Fibroblast of skin of abdomen (primary cell): Measurements from ENCODE around the gene TP53RK.

Experiments
- DNase-seq: peaks from one replicate; pipeline ENCODE4 v3.0.0-alpha.2; 2013

The TP53RK gene

DNA sequence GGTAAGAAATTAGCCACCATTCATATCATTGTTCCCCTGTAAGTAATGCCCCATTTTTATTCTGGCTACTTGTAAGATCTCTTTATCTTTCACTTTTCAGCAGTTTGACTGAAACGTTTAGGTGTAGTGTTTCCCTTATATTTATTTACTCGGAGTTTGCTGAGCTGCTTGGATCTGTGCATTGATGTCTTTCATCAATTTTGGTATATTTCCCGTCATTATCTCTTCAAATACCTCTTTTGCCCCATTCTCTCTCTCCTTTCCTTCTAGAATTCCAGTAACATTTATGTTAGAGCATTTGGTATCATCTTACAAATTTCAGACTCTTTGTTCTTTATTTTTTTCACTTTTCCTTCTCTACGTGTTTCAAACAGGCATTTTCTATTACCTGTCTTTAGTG, 28.8 kb downstream of the TP53RK start:
- no peak for DNase-seq

- no peak for DNase-seq
These were observed 31.6 kb downstream of the TP53RK start for GRCh38 chr20:46657618-46658017.

DNA sequence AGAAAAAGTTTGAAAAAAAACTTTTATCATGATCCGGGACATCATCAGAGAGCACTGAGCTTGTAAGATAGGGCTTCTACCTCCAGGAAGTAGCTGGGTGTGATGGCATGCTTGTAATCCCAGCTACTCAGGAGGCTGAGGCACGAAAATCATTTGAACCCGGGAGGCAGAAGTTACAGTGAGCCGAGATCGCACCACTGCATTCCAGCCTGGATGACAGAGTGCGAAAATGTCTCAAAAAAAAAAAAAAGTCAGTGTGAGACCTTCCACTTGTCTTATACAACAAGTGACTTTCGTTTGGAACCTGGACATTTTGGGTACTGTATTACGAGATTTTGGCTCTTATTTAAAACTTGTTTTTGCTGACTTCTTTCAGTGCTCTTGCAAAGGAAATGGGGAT, 32.1 kb downstream of the TP53RK start:
- no peak for DNase-seq

DNA sequence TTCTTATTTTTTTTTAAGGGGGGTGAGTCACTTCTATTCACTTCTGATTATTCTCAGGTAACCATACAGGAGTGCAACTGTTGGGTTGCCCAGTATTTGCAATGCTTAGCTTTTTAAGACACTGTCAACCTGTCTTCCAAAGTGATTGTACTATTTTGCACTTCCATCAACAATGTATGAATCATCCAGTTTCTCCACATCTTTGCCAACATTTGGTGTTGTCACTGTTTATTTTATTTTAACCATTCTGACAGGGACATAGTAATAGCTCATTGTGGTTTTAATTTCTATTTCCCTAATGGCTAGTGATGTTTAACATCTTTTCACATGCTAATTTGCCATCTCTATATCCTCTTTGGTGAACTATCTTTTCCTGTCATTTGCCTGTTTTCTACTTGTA, 36.5 kb downstream of the TP53RK start:
- no peak for DNase-seq

GRCh38 chr20:46651091-46651962, 37.9 kb downstream of the TP53RK start, which contains the start of gene SLC13A3:
TSS of gene SLC13A3 (minus strand) at chr20:46651459. CDS start at chr20:46651421, 38 bp downstream.
- no peak for DNase-seq

DNA sequence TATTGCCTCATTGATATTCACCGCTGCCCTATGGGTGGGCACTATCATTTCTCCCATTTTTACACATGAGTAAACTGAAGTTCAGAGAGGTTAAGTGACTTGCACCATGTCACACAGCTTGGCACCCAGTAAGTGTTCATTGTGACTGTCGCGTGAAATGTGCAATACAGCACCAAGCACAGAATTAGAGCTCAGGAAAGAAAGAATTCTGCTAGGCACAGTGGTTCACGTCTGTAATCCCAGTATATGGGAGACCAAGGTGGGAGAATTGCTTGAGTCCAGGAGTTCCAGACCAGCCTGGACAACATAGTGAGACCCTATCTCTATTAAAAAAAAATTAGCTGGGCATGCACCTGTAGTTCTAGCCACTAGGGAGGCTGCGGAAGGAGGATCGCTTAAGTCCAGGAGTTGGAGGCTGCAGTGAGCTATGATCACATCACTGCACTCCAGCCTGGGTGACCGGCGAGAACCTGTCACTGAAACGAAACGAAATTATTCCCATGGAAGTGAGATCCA, 38.6 kb downstream of the TP53RK start:
- DNase-seq = no peak

GRCh38 chr20:46649965-46650542, 39.2 kb downstream of the TP53RK start:
- DNase-seq = no peak

DNA sequence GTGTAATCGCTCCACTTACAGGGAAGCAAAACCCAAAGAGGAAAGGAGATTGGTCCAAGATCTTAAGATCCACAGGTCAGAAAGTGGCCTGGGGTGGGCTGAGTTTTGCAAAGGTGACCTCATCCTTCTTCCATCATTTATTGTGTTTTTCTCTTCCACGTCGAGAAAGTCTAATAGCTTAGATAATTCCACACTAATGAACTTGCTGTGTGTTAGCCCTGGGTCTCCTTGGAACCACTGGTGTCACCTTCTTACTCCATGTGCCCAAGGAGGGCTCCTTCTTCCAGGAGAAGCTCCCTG, 39.6 kb downstream of the TP53RK start:
- no peak for DNase-seq

DNA sequence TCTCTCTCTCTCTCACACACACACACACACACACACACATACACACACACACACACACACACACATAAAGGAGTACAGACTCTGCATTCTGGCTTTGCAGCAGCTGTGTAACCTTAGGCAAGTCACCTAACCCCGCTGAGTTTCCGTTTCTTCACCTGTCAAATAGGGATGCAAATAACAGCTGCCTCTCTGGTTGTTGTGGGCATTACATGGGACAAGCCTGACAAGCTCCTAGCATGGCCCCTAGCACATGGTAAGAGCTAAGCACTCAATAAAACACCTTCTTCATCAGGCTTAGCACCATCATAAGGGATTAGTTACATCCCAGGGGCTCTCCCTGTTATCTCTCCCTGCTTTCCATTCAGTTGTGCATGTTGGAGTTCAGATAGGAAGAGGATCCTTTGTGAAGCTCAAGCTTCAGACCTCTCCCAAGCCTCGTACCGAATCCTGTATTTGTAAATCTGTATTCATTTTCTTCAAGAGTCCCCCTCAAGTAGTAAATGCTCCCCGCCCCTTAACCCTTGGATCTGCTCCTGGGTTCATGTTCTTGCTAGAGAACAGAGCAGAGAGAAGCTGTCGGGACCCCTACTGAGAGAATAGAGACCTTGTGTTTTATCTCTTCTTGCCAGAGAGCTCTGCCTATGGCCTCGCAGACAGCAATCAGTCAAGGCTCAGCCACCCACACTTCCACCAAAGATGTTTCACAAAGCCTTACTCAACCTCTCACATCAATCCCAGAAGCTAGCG, 40.2 kb downstream of the TP53RK start:
- DNase-seq = no peak

DNA sequence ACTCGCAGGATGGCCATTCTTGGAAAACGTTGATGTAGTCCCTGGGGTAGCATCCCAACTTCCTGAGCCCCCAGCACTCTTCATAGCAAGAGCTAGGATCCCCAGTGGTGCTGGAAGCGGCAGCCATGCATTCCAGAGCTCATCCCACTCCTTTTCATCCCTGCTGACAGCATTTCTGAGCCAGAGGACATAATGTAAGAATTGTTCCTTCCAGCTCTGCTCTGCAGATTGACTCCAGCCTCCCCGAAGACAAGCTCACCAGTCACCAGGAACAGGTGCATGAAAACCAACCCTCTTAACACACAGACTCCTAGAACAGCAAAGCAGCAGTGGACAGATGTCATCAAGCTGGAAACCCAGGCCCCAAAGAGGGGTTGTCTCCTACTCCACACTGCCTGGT, 41.8 kb downstream of the TP53RK start:
- no peak for DNase-seq

- no peak for DNase-seq
These were observed 42.4 kb downstream of the TP53RK start for GRCh38 chr20:46646659-46647380.

DNA sequence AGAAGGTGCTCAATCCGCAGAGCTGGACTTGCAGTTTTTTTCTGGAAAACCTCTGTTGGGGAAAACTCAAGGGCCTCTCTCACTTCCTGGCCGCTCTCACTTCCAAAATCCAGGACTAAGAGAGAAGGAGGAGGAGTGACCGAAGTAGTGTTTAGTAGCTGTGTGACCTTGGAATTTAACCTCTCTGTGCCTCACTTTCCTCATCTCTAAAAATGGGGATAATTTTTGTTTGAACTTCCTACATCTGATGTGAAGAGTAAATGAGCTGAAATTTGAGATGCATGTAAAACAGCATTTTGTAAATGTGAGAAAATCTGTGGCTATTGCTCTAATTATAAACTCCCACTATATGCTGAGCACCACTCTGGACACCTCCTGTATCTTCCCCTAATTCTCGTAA, 43.1 kb downstream of the TP53RK start:
- DNase-seq = no peak

DNA sequence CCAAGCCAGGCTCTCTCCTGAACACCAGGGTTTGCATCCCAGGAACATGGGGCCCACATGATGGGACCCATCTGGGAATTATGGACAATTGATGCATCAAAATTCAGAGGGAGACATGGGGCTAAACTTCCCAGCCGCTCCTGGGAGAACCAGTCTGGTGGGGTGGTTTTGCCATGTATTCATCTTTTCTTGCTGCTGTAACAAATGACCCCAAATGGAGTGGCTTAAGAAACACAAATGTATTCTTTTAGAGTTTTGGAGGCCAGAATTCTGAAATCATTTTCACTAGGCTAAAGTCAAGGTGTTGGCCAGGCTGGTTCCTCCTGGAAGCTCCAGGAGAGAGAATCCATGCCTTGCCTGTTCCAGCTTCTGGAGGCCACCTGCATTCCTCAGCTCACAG, 44.5 kb downstream of the TP53RK start:
- no peak for DNase-seq

DNA sequence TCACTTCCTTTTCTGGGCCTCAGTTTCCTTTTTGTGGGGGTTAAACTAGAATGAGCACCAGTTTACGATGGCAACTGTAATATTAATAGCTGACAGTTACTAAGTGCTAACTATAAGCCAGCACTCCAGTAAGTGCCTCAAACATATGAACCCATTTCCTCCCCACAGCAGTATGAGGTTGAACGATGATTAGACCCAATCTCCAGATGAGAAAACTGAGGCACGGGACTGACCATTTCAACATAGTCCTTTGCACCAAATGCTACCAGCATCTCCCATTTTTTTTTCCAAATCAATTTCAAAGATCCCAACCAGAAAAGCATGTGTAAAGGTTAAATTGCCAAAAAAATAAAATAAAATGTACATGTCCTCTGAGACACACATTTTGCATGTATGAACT, 45.1 kb downstream of the TP53RK start:
- DNase-seq = no peak

GRCh38 chr20:46642969-46643343, 46.3 kb downstream of the TP53RK start:
- no peak for DNase-seq

DNA sequence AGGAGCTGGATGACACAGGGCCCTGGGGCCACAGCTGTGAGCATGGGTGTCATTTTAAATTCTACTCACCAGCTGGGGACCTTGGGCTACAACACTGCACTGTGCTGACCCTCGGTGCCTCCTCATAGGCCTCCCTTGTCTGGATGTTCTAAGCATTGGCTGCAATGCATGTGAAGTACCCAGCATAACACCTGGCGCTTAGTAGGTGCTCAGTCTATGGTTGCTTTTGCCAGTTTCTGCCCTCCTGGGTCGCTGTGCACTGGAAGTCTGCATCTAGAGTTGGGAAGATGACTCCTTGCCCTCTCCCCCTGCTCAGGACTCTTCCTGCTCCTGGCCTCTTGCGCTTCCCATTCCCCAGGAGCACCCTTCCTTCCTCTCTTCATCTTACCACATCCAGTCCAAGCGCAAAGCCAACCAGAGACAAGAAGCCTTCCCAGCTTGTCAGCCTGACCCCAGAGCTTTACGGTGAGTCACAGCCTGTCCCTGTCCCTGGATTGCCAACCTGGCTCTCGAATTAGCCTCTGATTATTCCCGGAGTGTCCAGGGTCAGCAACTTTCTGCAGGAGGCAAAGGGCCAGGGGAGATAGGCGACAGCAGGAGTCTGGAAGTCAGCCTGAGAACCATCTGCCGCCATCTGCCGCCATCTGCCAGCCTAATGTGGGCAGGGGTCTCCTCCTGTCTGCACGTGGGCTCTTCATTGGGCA, 46.8 kb downstream of the TP53RK start:
- no peak for DNase-seq

DNA sequence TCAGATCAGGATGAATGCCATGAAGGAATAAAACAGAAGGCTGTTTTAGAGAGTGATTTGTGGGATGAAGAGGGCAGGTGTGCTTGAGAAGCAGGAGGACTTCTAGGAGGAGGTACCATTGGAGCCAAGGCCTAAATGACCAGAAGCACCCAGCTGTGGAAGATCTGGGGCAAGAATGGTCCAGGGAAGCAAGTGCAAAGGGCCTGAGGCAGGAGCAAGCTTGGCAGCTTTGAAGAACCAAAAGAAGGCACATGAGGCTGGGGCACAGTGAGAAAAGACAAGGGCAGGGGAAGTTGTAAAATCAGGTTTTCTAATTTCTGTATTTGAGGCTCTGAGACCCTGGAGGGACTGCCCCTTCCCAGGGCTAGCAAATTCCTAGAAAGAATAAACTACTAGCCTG, 47.8 kb downstream of the TP53RK start:
- no peak for DNase-seq

- no peak for DNase-seq
These were observed 48.5 kb downstream of the TP53RK start for GRCh38 chr20:46640536-46641311.

- no peak for DNase-seq
These were observed 49.2 kb downstream of the TP53RK start for GRCh38 chr20:46640044-46640443.

DNA sequence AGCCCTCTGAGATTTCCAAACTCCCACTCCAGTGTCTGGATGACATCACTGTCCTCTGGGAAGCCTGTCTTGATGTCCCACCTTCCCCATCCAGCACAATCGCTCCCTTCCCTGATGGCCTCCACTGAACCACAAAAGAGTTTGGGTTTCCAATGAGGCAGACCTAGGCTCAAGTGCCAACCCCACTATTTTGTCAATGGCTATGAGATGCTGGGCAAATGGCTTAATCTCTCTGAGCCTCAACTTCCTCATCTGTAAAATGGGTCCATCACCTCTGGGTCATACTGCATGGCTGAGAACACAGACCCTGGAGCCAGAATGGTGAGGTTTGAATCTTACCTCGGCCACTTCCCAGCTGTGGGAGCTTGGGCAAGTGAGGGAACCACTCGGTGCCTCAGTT, 49.7 kb downstream of the TP53RK start:
- DNase-seq = no peak

- DNase-seq = no peak
These were observed 50.4 kb downstream of the TP53RK start for GRCh38 chr20:46638898-46639274.
